ENCODE results near the gene CAP1.

CAP1 gene

GRCh38 chr1:40058453-40059337 lies 18.2 kb downstream of the CAP1 start:
- peaks cover 23 to 76% of the 10 kb centered on the region in 2 experiments for H3K36me3 ChIP-seq (ENCODE audit: control insufficient read depth in 1 of 2, insufficient read depth in 2 of 2, low read depth in 1 of 2, low read length in 2 of 2)
- H2BK120ac ChIP-seq (ENCODE audit: low read depth, low read length): no peak overlapping the region
- H3K4me2 ChIP-seq (ENCODE audit: low read length, poor library complexity, severe bottlenecking): no peak overlapping the region
- H3K27me3 ChIP-seq (ENCODE audit: control insufficient read depth in 1 of 2, insufficient read depth in 1 of 2, low read length in 2 of 2): no peaks in the 10 kb centered on the region
- H2BK12ac ChIP-seq (ENCODE audit: low read length in 2 of 2): peak overlapping the region in 1 of 2 experiments; percentile 63
- no peak overlapping the region for H3K4me3 ChIP-seq (ENCODE audit: insufficient read depth in 1 of 2, low read depth in 1 of 2, low read length in 2 of 2)
- no peak overlapping the region for H3K23ac ChIP-seq (ENCODE audit: low read length in 2 of 2)
- no peak overlapping the region for H3K27ac ChIP-seq (ENCODE audit: low read length, poor library complexity, severe bottlenecking)
- no peak overlapping the region for H3K9ac ChIP-seq (ENCODE audit: low read length)
- peaks cover 16% of the 10 kb centered on the region for H3K79me1 ChIP-seq (replicated peaks; ENCODE audit: low read length, poor library complexity, severe bottlenecking)
- H4K91ac ChIP-seq (ENCODE audit: low read length): no peak overlapping the region
- H3K9me3 ChIP-seq (ENCODE audit: control insufficient read depth, low read length): no peaks in the 10 kb centered on the region
- no peak overlapping the region for H2BK5ac ChIP-seq (ENCODE audit: low read depth, low read length, poor library complexity, severe bottlenecking)
- H2AK5ac ChIP-seq (ENCODE audit: low read length, severe bottlenecking): no peak overlapping the region
- H2AFZ ChIP-seq (ENCODE audit: low read depth, low read length): no peak overlapping the region
- 58% methylated on average over 4 of the region's 7 CpGs for WGBS
- DNase-seq: peak; percentile 83
- H2BK15ac ChIP-seq (ENCODE audit: low read depth, poor library complexity, severe bottlenecking): no peak overlapping the region
- H3K14ac ChIP-seq (ENCODE audit: low read length in 2 of 2): no peak overlapping the region
- H3K4me1 ChIP-seq (ENCODE audit: control insufficient read depth, insufficient read depth, low read depth, low read length): peaks cover 7% of the 10 kb centered on the region
- H3K18ac ChIP-seq (ENCODE audit: low read depth in 1 of 2, low read length in 2 of 2): no peak overlapping the region
- H4K8ac ChIP-seq (ENCODE audit: low read length): no peak overlapping the region
- no peak overlapping the region for H3K4ac ChIP-seq (ENCODE audit: low read depth in 1 of 2, low read length in 2 of 2)

GRCh38 chr1:40059338-40059959 lies 18.9 kb downstream of the CAP1 start:
- H2AFZ ChIP-seq (ENCODE audit: low read depth, low read length): no peak overlapping the region
- peak overlapping the region; percentile 2 for H3K27ac ChIP-seq (ENCODE audit: low read length, poor library complexity, severe bottlenecking)
- H3K18ac ChIP-seq (ENCODE audit: low read depth in 1 of 2, low read length in 2 of 2): peak overlapping the region; percentile 55 to 73
- no peak overlapping the region for H3K4me3 ChIP-seq (ENCODE audit: insufficient read depth in 1 of 2, low read depth in 1 of 2, low read length in 2 of 2)
- H4K91ac ChIP-seq (ENCODE audit: low read length): peak overlapping the region; percentile 80
- H2AK5ac ChIP-seq (ENCODE audit: low read length, severe bottlenecking): no peak overlapping the region
- peak overlapping the region; percentile 63 to 85 for H2BK12ac ChIP-seq (ENCODE audit: low read length in 2 of 2)
- H3K14ac ChIP-seq (ENCODE audit: low read length in 2 of 2): no peak overlapping the region
- H2BK5ac ChIP-seq (ENCODE audit: low read depth, low read length, poor library complexity, severe bottlenecking): no peak overlapping the region
- peaks cover 21% of the 10 kb centered on the region for H3K79me1 ChIP-seq (replicated peaks; ENCODE audit: low read length, poor library complexity, severe bottlenecking)
- peak; percentile 77 for DNase-seq
- no peak overlapping the region for H4K8ac ChIP-seq (ENCODE audit: low read length)
- no peak overlapping the region for H2BK120ac ChIP-seq (ENCODE audit: low read depth, low read length)
- H3K9me3 ChIP-seq (ENCODE audit: control insufficient read depth, low read length): no peaks in the 10 kb centered on the region
- no peaks in the 10 kb centered on the region for H3K27me3 ChIP-seq (ENCODE audit: control insufficient read depth in 1 of 2, insufficient read depth in 1 of 2, low read length in 2 of 2)
- H3K36me3 ChIP-seq (ENCODE audit: control insufficient read depth in 1 of 2, insufficient read depth in 2 of 2, low read depth in 1 of 2, low read length in 2 of 2): peaks cover 28 to 80% of the 10 kb centered on the region in 2 experiments
- H3K23ac ChIP-seq (ENCODE audit: low read length in 2 of 2): no peak overlapping the region
- no peak overlapping the region for H3K9ac ChIP-seq (ENCODE audit: low read length)
- WGBS: 40% methylated on average over 2 of the region's 4 CpGs
- H3K4ac ChIP-seq (ENCODE audit: low read depth in 1 of 2, low read length in 2 of 2): no peak overlapping the region
- H3K4me1 ChIP-seq (ENCODE audit: control insufficient read depth, insufficient read depth, low read depth, low read length): peaks cover 6% of the 10 kb centered on the region
- H2BK15ac ChIP-seq (ENCODE audit: low read depth, poor library complexity, severe bottlenecking): peak overlapping the region; percentile 33
- no peak overlapping the region for H3K4me2 ChIP-seq (ENCODE audit: low read length, poor library complexity, severe bottlenecking)

GRCh38 chr1:40059960-40060750 lies 19.6 kb downstream of the CAP1 start:
- no peak overlapping the region for H3K9ac ChIP-seq (ENCODE audit: low read length)
- no peak overlapping the region for H3K23ac ChIP-seq (ENCODE audit: low read length in 2 of 2)
- no peaks in the 10 kb centered on the region for H3K9me3 ChIP-seq (ENCODE audit: control insufficient read depth, low read length)
- peak overlapping the region; percentile 30 to 85 for H2BK12ac ChIP-seq (ENCODE audit: low read length in 2 of 2)
- peak; percentile 48 for DNase-seq
- H3K27me3 ChIP-seq (ENCODE audit: control insufficient read depth in 1 of 2, insufficient read depth in 1 of 2, low read length in 2 of 2): no peaks in the 10 kb centered on the region
- peak overlapping the region; percentile 55 to 73 for H3K18ac ChIP-seq (ENCODE audit: low read depth in 1 of 2, low read length in 2 of 2)
- H2BK120ac ChIP-seq (ENCODE audit: low read depth, low read length): no peak overlapping the region
- H2BK5ac ChIP-seq (ENCODE audit: low read depth, low read length, poor library complexity, severe bottlenecking): no peak overlapping the region
- H3K4ac ChIP-seq (ENCODE audit: low read depth in 1 of 2, low read length in 2 of 2): peak overlapping the region in 1 of 2 experiments; percentile 31
- no peak overlapping the region for H3K4me3 ChIP-seq (ENCODE audit: insufficient read depth in 1 of 2, low read depth in 1 of 2, low read length in 2 of 2)
- H2BK15ac ChIP-seq (ENCODE audit: low read depth, poor library complexity, severe bottlenecking): no peak overlapping the region
- 61% methylated on average over 4 of the region's 7 CpGs for WGBS
- peaks cover 31 to 81% of the 10 kb centered on the region in 2 experiments for H3K36me3 ChIP-seq (ENCODE audit: control insufficient read depth in 1 of 2, insufficient read depth in 2 of 2, low read depth in 1 of 2, low read length in 2 of 2)
- H3K4me2 ChIP-seq (ENCODE audit: low read length, poor library complexity, severe bottlenecking): no peak overlapping the region
- no peak overlapping the region for H3K14ac ChIP-seq (ENCODE audit: low read length in 2 of 2)
- H2AFZ ChIP-seq (ENCODE audit: low read depth, low read length): no peak overlapping the region
- peaks cover 27% of the 10 kb centered on the region for H3K79me1 ChIP-seq (replicated peaks; ENCODE audit: low read length, poor library complexity, severe bottlenecking)
- H3K4me1 ChIP-seq (ENCODE audit: control insufficient read depth, insufficient read depth, low read depth, low read length): peaks cover 6% of the 10 kb centered on the region
- peak overlapping the region; percentile 80 for H4K91ac ChIP-seq (ENCODE audit: low read length)
- H4K8ac ChIP-seq (ENCODE audit: low read length): peak overlapping the region; percentile 2
- peak overlapping the region; percentile 21 for H3K27ac ChIP-seq (ENCODE audit: low read length, poor library complexity, severe bottlenecking)
- no peak overlapping the region for H2AK5ac ChIP-seq (ENCODE audit: low read length, severe bottlenecking)
